H9 (cell line): ENCODE data around the gene PARD6G. TPM values are rescaled to one million over a fixed set of nuclear protein-coding genes. Genes with fewer than 3 reads are reported as not detected.

ENCODE experiments used
- DNase-seq: peaks from one replicate; pipeline ENCODE4 v3.0.0-alpha.2; 2017
- H2AFZ ChIP-seq: one replicate; pipeline ENCODE4 v1.6.1; 2013; ENCODE audit warnings: mild to moderate bottlenecking, low read length, control low read depth, moderate library complexity
- H2AK5ac ChIP-seq: 2 replicates; pipeline ENCODE4 v1.6.1; 2013; ENCODE audit warnings: low read length, control low read depth, mixed read lengths; ENCODE audit not compliant: insufficient read length
- H2BK120ac ChIP-seq: one replicate; pipeline ENCODE4 v1.6.1; 2013; ENCODE audit warnings: low read depth, mild to moderate bottlenecking, low read length, control low read depth, inconsistent platforms; ENCODE audit not compliant: poor library complexity, severe bottlenecking
- H2BK12ac ChIP-seq: 2 replicates; pipeline ENCODE4 v1.6.1; 2013; ENCODE audit warnings: low read length, control low read depth, mixed read lengths, low read depth; ENCODE audit not compliant: insufficient read length
- H2BK15ac ChIP-seq: 2 replicates; pipeline ENCODE4 v1.6.1; 2013; ENCODE audit warnings: low read depth, low read length, control low read depth
- H2BK20ac ChIP-seq: one replicate; pipeline ENCODE4 v1.6.1; 2013; ENCODE audit warnings: low read depth, mild to moderate bottlenecking, low read length, control low read depth, inconsistent platforms; ENCODE audit not compliant: poor library complexity, severe bottlenecking
- H2BK5ac ChIP-seq: 2 replicates; pipeline ENCODE4 v1.6.1; 2013; ENCODE audit warnings: low read length, control low read depth, mixed read lengths; ENCODE audit not compliant: insufficient read length
- H3K14ac ChIP-seq: 2 replicates; pipeline ENCODE4 v1.6.1; 2013; ENCODE audit warnings: low read length, control low read depth; ENCODE audit not compliant: insufficient read depth
- H3K18ac ChIP-seq: 2 replicates; pipeline ENCODE4 v1.6.1; 2013; ENCODE audit warnings: low read depth, mild to moderate bottlenecking, mixed read lengths, low read length, control low read depth; ENCODE audit not compliant: insufficient read length
- H3K23ac ChIP-seq: 2 replicates; pipeline ENCODE4 v1.6.1; 2013; ENCODE audit warnings: low read length, control low read depth, mixed read lengths, low read depth; ENCODE audit not compliant: insufficient read length
- H3K23me2 ChIP-seq: 2 replicates; pipeline ENCODE4 v1.6.1; 2013; ENCODE audit warnings: low read depth, mild to moderate bottlenecking, mixed read lengths, low read length, control low read depth; ENCODE audit not compliant: insufficient read length, poor library complexity, severe bottlenecking
- H3K27ac ChIP-seq: 2 replicates; pipeline ENCODE4 v1.5.1; 2013; ENCODE audit warnings: low read length, control low read depth, mixed read lengths, low read depth; ENCODE audit not compliant: insufficient read length
- H3K27me3 ChIP-seq: 2 replicates; pipeline ENCODE4 v1.6.1; 2013; ENCODE audit warnings: low read length, control low read depth, inconsistent platforms; ENCODE audit not compliant: insufficient read depth
- H3K4ac ChIP-seq: 2 replicates; pipeline ENCODE4 v1.6.1; 2013; ENCODE audit warnings: low read depth, mild to moderate bottlenecking, control low read depth, inconsistent platforms, low read length, moderate library complexity
- H3K4me1 ChIP-seq: 2 replicates; pipeline ENCODE4 v1.6.1; 2013; ENCODE audit warnings: low read length, control low read depth, inconsistent platforms; ENCODE audit not compliant: insufficient read depth
- H3K4me2 ChIP-seq: 2 replicates; pipeline ENCODE4 v1.6.1; 2013; ENCODE audit warnings: low read length, control low read depth, mixed read lengths; ENCODE audit not compliant: insufficient read length, insufficient read depth
- H3K56ac ChIP-seq: 2 replicates; pipeline ENCODE4 v1.6.1; 2013; ENCODE audit warnings: low read depth, mild to moderate bottlenecking, mixed read lengths, low read length, control low read depth; ENCODE audit not compliant: insufficient read length
- H3K79me1 ChIP-seq: 2 replicates; pipeline ENCODE4 v1.6.1; 2013; ENCODE audit warnings: low read depth, mild to moderate bottlenecking, moderate library complexity, low read length, control low read depth, inconsistent platforms; ENCODE audit not compliant: insufficient read depth, poor library complexity, severe bottlenecking
- H3K79me2 ChIP-seq: 2 replicates; pipeline ENCODE4 v1.6.1; 2013; ENCODE audit warnings: low read length, control low read depth, inconsistent platforms; ENCODE audit not compliant: insufficient read depth
- H3K9ac ChIP-seq: 2 replicates; pipeline ENCODE4 v1.6.1; 2013; ENCODE audit warnings: low read length, control low read depth, mixed read lengths; ENCODE audit not compliant: insufficient read length; ENCODE audit errors: extremely low read depth
- H3K9me3 ChIP-seq: one replicate; pipeline ENCODE4 v1.6.1; 2013; ENCODE audit warnings: low read depth, low read length, inconsistent platforms; ENCODE audit not compliant: control insufficient read depth
- H3T11ph ChIP-seq: one replicate; pipeline ENCODE4 v1.6.1; 2013; ENCODE audit warnings: mild to moderate bottlenecking, low read length, control low read depth, inconsistent platforms
- H4K20me1 ChIP-seq: one replicate; pipeline ENCODE4 v1.6.1; 2013; ENCODE audit not compliant: control insufficient read depth, insufficient read length, insufficient read depth
- H4K5ac ChIP-seq: 2 replicates; pipeline ENCODE4 v1.6.1; 2013; ENCODE audit warnings: low read depth, mild to moderate bottlenecking, mixed read lengths, low read length, control low read depth; ENCODE audit not compliant: insufficient read length
- H4K8ac ChIP-seq: replicated peaks from 2 replicates; pipeline ENCODE4 v1.6.1; 2013; ENCODE audit warnings: low read length, control low read depth, mixed read lengths, low read depth; ENCODE audit not compliant: insufficient read length
- H4K91ac ChIP-seq: 2 replicates; pipeline ENCODE4 v1.6.1; 2013; ENCODE audit warnings: low read depth, mild to moderate bottlenecking, moderate library complexity, mixed read lengths, low read length, control low read depth; ENCODE audit not compliant: insufficient read length
- H3K27ac Mint-ChIP-seq, 3 experiments: 2 replicates in 2 of 3; 3 replicates in 1 of 3; pipeline ENCODE4 v1.8.0; 2020 to 2021; ENCODE audit warnings: mixed read lengths in 3 of 3, mild to moderate bottlenecking in 1 of 3, moderate library complexity in 1 of 3
- H3K27me3 Mint-ChIP-seq: 2 replicates; pipeline ENCODE4 v1.8.0; 2021; ENCODE audit warnings: low read depth, mild to moderate bottlenecking, moderate library complexity, mixed read lengths
- H3K36me3 Mint-ChIP-seq, 3 experiments: 2 replicates in 2 of 3; 3 replicates in 1 of 3; pipeline ENCODE4 v1.8.0; 2020 to 2021; ENCODE audit warnings: low read depth in 3 of 3, mixed read lengths in 3 of 3; ENCODE audit not compliant: insufficient read depth in 1 of 3
- H3K4me1 Mint-ChIP-seq, 2 experiments: 2 replicates each; pipeline ENCODE4 v1.8.0; 2020; ENCODE audit warnings: mixed read lengths in 2 of 2
- H3K4me3 Mint-ChIP-seq, 2 experiments: 2 replicates in 1 of 2; 3 replicates in 1 of 2; pipeline ENCODE4 v1.8.0; 2020 to 2021; ENCODE audit warnings: mild to moderate bottlenecking in 2 of 2, mixed read lengths in 2 of 2, moderate library complexity in 1 of 2
- H3K9me3 Mint-ChIP-seq, 2 experiments: 2 replicates in 1 of 2; 3 replicates in 1 of 2; pipeline ENCODE4 v1.8.0; 2020; ENCODE audit warnings: mild to moderate bottlenecking in 2 of 2, mixed read lengths in 2 of 2, moderate library complexity in 1 of 2
- WGBS: extraction: QIAGEN DNeasy Blood & Tissue Kit; methylation state at CpG from one replicate; pipeline ENCODE4 v1.1.7; 2013; ENCODE audit warnings: missing lambda C conversion rate, low lambda C conversion rate, mixed read lengths; ENCODE audit not compliant: insufficient read length; ENCODE audit errors: extremely low coverage; 5-methylcytosine and 5-hydroxymethylcytosine counted together
- total RNA-seq: library from RNA; stranded (reverse); gene quantifications from 2 replicates; pipeline ENCODE4 v1.2.1, GENCODE V29; 2021
- TF ChIP-seq, protein P1 (sequence below): fragments of 200-600 bp; sonication (generic); conservative IDR thresholded peaks from 3 replicates; pipeline ENCODE4 v1.8.0; 2021; ENCODE audit warnings: antibody characterized with exemption, mild to moderate bottlenecking

The PARD6G gene
- total RNA-seq, 1 experiment from 2014 or later: 11.2 TPM

DNA sequence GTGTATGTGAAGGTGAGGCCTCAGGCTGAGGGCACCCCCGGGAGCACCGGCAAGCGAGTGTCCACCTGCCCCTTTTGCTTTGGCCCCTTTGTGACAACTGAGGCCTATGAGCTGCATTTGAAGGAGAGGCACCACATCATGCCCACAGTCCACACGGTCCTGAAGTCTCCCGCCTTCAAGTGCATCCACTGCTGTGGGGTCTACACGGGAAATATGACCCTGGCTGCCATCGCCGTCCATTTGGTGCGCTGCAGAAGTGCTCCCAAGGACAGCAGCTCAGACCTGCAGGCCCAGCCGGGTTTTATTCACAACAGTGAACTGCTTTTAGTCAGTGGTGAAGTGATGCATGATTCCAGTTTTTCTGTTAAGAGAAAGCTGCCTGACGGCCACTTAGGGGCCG, 109.3 kb downstream of the PARD6G start:
- Histone ChIP-seq H3K23ac (no peak overlapping the region), H4K8ac (no peak overlapping the region), H3K4me2 (no peak overlapping the region), H2BK15ac (no peak overlapping the region), H3K56ac (no peak overlapping the region), H3K27ac (no peak overlapping the region), H3K23me2 (no peaks in the 10 kb centered on the region), H3K79me2 (no peaks in the 10 kb centered on the region), H3K14ac (no peak overlapping the region), H3T11ph (no peak overlapping the region), H3K79me1 (no peaks in the 10 kb centered on the region), H4K5ac (no peak overlapping the region), H2BK5ac (no peak overlapping the region), H3K27me3 (no peaks in the 10 kb centered on the region), H3K9me3 (no peaks in the 10 kb centered on the region), H3K9ac (no peak overlapping the region), H3K18ac (no peak overlapping the region), H3K4me1 (no peaks in the 10 kb centered on the region), H4K91ac (no peak overlapping the region), H4K20me1 (no peaks in the 10 kb centered on the region), H2BK20ac (no peak overlapping the region), H2AFZ (no peak overlapping the region), H3K4ac (no peak overlapping the region), H2BK120ac (no peak overlapping the region), H2AK5ac (no peak overlapping the region), H2BK12ac (no peak overlapping the region)
- no peak for DNase-seq
- TF ChIP-seq, protein P1, sequence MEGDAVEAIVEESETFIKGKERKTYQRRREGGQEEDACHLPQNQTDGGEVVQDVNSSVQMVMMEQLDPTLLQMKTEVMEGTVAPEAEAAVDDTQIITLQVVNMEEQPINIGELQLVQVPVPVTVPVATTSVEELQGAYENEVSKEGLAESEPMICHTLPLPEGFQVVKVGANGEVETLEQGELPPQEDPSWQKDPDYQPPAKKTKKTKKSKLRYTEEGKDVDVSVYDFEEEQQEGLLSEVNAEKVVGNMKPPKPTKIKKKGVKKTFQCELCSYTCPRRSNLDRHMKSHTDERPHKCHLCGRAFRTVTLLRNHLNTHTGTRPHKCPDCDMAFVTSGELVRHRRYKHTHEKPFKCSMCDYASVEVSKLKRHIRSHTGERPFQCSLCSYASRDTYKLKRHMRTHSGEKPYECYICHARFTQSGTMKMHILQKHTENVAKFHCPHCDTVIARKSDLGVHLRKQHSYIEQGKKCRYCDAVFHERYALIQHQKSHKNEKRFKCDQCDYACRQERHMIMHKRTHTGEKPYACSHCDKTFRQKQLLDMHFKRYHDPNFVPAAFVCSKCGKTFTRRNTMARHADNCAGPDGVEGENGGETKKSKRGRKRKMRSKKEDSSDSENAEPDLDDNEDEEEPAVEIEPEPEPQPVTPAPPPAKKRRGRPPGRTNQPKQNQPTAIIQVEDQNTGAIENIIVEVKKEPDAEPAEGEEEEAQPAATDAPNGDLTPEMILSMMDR: no peak
- Mint-ChIP-seq H3K27ac (no peak overlapping the region), H3K36me3 (peaks cover 44 to 77% (median 75%) of the 10 kb centered on the region in 3 experiments), H3K4me3 (no peak overlapping the region), H3K9me3 (no peaks in the 10 kb centered on the region), H3K27me3 (no peaks in the 10 kb centered on the region), H3K4me1 (peaks cover 9 to 11% of the 10 kb centered on the region in 2 experiments)
- no CpG with 5 or more reads among the region's 12 CpGs for WGBS
